Ishikawa (cell line): Measurements from ENCODE around the gene CHMP4B.

ENCODE experiments used
- CEBPB ChIP-seq: IDR thresholded peaks from 2 replicates; pipeline ENCODE4 v1.6.1; 2012
- CREB1 ChIP-seq: IDR thresholded peaks from 2 replicates; pipeline ENCODE4 v1.6.1; 2012; ENCODE audit warnings: low read depth
- EGR1 ChIP-seq: IDR thresholded peaks from 2 replicates; pipeline ENCODE4 v1.6.1; 2012
- EP300 ChIP-seq: IDR thresholded peaks from 2 replicates; pipeline ENCODE4 v1.6.1; 2012; ENCODE audit warnings: borderline replicate concordance
- FOXM1 ChIP-seq: IDR thresholded peaks from 2 replicates; pipeline ENCODE4 v1.6.1; 2012; ENCODE audit warnings: low read depth, borderline replicate concordance
- NFIC ChIP-seq: IDR thresholded peaks from 2 replicates; pipeline ENCODE4 v1.6.1; 2012
- RAD21 ChIP-seq: IDR thresholded peaks from 2 replicates; pipeline ENCODE4 v1.6.1; 2012; ENCODE audit warnings: low read depth
- TAF1 ChIP-seq: IDR thresholded peaks from 2 replicates; pipeline ENCODE4 v1.6.1; 2012; ENCODE audit warnings: low read depth, mild to moderate bottlenecking
- TCF12 ChIP-seq: IDR thresholded peaks from 2 replicates; pipeline ENCODE4 v1.6.1; 2012; ENCODE audit warnings: low read depth
- TEAD4 ChIP-seq: IDR thresholded peaks from 2 replicates; pipeline ENCODE4 v1.6.1; 2012
- YY1 ChIP-seq: IDR thresholded peaks from 2 replicates; pipeline ENCODE4 v1.6.1; 2012; ENCODE audit warnings: low read depth
- ZBTB7A ChIP-seq: IDR thresholded peaks from 2 replicates; pipeline ENCODE4 v1.6.1; 2012; ENCODE audit warnings: low read depth
- TF ChIP-seq, protein P1 (sequence below): IDR thresholded peaks from 2 replicates; pipeline ENCODE4 v1.6.1; 2012; ENCODE audit warnings: low read depth, mild to moderate bottlenecking
- TF ChIP-seq, protein P2 (sequence below): IDR thresholded peaks from 2 replicates; pipeline ENCODE4 v1.6.1; 2012
- TF ChIP-seq, protein P3 (sequence below): IDR thresholded peaks from 2 replicates; pipeline ENCODE4 v1.6.1; 2012

CHMP4B gene

DNA sequence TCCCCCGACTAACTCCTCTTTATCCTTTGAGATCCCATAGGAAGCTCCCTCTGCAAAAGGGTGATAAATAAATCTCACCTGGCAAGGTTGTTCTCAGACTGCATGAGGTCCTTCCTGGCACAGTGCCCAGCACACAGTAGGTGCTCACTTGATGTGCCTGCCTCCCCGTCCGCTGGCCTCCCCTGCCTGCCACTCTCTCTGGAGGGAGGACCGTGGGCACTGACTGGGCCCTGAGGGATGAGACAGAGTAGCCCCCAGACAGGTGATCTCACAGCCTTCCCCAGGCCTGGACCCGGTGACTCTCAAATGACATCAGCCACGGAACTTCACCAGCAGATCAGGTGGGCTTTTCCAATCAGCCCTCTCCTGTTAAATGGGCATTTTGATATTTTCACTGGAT, 57.4 kb downstream of the CHMP4B start:
- no peak for TF ChIP-seq CEBPB
- TF ChIP-seq NFIC, result 0 out of 2 replicates have a peak, but pooled peaks have one; percentile 29

DNA sequence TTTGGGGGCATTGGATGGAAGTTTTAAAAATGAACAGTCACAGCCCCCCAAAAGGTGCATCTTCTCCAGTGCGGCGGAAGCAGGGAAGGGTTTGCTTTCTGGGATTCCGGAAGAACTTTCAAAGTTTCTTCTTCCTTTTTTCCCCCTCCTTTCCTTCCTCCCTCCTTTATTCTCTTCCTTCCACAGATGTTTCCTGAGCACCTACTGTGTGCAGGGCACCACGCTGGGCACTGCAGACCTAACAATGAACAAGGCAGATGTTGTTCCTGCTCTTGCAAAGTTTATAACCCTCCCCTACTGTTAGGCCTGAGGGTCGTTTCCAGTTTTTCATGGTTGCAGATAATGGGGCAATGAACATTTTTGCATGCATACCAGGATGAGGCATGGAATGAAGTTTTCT, 58.1 kb downstream of the CHMP4B start:
- TF ChIP-seq EGR1, result no peak
- no peak for TF ChIP-seq ZBTB7A
- TF ChIP-seq TEAD4, result no peak
- TF ChIP-seq CEBPB, result no peak
- no peak for TF ChIP-seq CREB1
- TF ChIP-seq EP300, result no peak
- TF ChIP-seq TCF12, result no peak
- TF ChIP-seq FOXM1, result no peak
- TF ChIP-seq, protein P1, sequence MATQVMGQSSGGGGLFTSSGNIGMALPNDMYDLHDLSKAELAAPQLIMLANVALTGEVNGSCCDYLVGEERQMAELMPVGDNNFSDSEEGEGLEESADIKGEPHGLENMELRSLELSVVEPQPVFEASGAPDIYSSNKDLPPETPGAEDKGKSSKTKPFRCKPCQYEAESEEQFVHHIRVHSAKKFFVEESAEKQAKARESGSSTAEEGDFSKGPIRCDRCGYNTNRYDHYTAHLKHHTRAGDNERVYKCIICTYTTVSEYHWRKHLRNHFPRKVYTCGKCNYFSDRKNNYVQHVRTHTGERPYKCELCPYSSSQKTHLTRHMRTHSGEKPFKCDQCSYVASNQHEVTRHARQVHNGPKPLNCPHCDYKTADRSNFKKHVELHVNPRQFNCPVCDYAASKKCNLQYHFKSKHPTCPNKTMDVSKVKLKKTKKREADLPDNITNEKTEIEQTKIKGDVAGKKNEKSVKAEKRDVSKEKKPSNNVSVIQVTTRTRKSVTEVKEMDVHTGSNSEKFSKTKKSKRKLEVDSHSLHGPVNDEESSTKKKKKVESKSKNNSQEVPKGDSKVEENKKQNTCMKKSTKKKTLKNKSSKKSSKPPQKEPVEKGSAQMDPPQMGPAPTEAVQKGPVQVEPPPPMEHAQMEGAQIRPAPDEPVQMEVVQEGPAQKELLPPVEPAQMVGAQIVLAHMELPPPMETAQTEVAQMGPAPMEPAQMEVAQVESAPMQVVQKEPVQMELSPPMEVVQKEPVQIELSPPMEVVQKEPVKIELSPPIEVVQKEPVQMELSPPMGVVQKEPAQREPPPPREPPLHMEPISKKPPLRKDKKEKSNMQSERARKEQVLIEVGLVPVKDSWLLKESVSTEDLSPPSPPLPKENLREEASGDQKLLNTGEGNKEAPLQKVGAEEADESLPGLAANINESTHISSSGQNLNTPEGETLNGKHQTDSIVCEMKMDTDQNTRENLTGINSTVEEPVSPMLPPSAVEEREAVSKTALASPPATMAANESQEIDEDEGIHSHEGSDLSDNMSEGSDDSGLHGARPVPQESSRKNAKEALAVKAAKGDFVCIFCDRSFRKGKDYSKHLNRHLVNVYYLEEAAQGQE, result no peak
- TF ChIP-seq TAF1, result no peak
- TF ChIP-seq YY1, result no peak

DNA sequence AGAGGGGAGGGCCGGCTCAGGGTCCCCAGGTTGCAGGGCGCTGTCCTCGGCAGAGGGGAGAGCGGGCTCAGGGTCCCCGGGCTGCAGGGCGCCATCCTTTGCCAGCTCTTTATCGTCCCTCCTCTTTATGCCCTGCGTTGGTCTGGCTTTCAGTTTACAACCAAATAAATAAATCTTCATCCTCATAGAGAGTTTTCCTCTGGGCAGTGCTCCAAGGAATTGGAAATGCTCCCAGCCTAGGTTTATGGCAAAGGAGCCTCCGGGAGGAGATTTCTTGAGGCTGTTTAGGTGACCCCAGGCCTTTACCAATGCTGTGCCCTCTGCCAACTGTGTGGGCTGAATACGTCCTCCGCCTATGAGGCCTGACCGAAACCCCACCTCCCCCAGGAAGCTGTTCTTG, 60.2 kb downstream of the CHMP4B start:
- TF ChIP-seq, protein P2, sequence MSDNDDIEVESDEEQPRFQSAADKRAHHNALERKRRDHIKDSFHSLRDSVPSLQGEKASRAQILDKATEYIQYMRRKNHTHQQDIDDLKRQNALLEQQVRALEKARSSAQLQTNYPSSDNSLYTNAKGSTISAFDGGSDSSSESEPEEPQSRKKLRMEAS, result no peak
- TF ChIP-seq FOXM1 (no peak), TCF12 (no peak), CEBPB (no peak), ZBTB7A (no peak), RAD21 (no peak), TAF1 (no peak), EGR1 (no peak), CREB1 (no peak), TEAD4 (no peak)
- TF ChIP-seq, protein P3, sequence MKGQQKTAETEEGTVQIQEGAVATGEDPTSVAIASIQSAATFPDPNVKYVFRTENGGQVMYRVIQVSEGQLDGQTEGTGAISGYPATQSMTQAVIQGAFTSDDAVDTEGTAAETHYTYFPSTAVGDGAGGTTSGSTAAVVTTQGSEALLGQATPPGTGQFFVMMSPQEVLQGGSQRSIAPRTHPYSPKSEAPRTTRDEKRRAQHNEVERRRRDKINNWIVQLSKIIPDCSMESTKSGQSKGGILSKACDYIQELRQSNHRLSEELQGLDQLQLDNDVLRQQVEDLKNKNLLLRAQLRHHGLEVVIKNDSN, result no peak
- TF ChIP-seq, protein P1, result no peak

DNA sequence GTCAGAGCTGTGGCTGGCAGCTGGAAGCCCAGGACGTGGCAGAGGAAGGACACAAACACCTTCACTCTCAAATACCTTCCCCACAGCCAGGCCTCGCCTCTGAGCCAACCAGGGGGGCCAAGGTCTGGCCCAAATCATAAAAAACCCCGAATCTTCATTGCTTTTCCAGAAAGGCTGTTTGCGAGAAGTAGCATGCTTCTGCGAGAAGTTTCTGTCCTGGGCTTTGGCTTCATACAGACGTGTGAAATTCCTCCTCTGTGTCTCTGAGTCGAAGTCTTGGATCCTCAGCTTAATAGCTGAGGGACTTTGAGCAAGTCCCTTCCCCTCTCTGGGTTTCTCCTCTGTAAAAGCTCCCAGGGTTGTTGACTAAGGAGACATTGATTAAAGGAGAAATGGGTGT, 63.0 kb downstream of the CHMP4B start:
- TF ChIP-seq RAD21 (no peak), EGR1 (no peak), TCF12 (no peak), FOXM1 (no peak), NFIC (no peak), EP300 (no peak), TEAD4 (no peak), CEBPB (no peak), YY1 (no peak), ZBTB7A (no peak)
- TF ChIP-seq, protein P3, result no peak
- TF ChIP-seq, protein P1, result no peak

DNA sequence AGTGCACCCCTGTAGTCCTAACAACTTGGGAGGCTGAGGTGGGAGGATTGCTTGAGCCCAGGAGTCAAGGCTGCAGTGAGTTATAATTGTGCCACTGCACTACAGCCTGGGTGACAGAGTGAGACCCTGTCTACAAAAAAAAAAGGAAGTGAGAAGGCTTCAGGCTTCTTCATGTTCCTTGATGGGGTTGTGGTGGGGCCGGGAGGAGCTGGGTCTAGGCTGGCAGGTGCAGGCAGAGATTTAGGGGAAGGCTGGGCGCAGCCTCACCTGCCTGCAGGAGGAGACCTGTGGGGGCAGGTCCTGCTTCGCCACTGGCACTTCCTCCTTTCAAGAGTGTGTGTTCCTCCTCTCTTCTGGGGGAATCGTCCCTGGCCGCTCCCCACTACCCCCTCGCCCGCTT, 63.9 kb downstream of the CHMP4B start:
- no peak for TF ChIP-seq FOXM1
- TF ChIP-seq TCF12, result no peak
- TF ChIP-seq EGR1, result no peak
- TF ChIP-seq, protein P1, result no peak
- TF ChIP-seq NFIC, result no peak
- no peak for TF ChIP-seq EP300
- no peak for TF ChIP-seq TEAD4
- TF ChIP-seq YY1, result no peak
- TF ChIP-seq, protein P2, result no peak
- TF ChIP-seq, protein P3, result no peak
- no peak for TF ChIP-seq CREB1
